NCI-H69 (cell line): ENCODE measurements around the gene IL9R.
"Not testable (repeated sequence)": the region's sequence is repeated elsewhere in the genome, so short reads cannot be mapped to it uniquely, and the experiment has no call there.

Experiments used
- DNase-seq: peaks from one replicate; lab custom pipeline; 2025; lab: John Stamatoyannopoulos, UW

The IL9R gene, protein sequence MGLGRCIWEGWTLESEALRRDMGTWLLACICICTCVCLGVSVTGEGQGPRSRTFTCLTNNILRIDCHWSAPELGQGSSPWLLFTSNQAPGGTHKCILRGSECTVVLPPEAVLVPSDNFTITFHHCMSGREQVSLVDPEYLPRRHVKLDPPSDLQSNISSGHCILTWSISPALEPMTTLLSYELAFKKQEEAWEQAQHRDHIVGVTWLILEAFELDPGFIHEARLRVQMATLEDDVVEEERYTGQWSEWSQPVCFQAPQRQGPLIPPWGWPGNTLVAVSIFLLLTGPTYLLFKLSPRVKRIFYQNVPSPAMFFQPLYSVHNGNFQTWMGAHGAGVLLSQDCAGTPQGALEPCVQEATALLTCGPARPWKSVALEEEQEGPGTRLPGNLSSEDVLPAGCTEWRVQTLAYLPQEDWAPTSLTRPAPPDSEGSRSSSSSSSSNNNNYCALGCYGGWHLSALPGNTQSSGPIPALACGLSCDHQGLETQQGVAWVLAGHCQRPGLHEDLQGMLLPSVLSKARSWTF

DNA sequence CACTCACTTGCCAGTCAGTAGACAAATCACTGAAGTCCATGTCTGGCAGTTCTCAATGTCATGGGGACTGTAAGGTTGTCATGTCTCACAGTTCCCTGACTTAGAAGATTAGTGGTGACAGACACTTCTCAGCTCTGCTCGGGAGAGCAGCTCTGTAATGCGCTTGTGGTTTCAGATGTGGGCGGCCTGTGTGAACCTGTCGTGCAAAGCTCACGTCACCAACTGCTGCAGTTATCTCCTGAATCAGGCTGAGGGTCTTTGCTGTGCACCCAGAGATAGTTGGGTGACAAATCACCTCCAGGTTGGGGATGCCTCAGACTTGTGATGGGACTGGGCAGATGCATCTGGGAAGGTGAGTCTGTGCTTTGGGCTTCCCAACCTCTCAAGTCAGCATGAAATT is at the start of gene IL9R:
Gene IL9R, plus strand, starts transcription at position 261 of the 400 bp plus-strand sequence. Its CDS starts 64 bp downstream, at position 325.
- no peak for DNase-seq

DNA sequence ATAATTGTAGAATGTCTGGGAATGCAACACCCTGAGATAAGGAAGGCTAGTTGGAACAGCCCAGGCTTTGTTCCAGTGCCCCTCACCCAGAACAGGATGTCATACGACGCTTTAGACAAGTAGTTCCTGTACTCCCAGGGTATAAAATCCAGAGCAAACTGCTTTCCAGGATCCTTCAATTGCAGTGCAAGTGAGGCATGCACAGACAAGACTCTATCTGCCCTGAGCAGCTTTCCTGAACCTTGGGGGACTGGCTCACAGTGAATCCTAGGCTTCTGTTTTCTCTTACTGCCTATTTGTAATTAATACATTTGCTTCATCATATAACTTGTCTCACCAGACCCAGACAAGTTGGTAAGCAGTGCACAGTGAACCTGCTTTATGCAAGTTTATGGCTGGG is 48.4 kb upstream of the IL9R start:
- peak; percentile 3 for DNase-seq

DNA sequence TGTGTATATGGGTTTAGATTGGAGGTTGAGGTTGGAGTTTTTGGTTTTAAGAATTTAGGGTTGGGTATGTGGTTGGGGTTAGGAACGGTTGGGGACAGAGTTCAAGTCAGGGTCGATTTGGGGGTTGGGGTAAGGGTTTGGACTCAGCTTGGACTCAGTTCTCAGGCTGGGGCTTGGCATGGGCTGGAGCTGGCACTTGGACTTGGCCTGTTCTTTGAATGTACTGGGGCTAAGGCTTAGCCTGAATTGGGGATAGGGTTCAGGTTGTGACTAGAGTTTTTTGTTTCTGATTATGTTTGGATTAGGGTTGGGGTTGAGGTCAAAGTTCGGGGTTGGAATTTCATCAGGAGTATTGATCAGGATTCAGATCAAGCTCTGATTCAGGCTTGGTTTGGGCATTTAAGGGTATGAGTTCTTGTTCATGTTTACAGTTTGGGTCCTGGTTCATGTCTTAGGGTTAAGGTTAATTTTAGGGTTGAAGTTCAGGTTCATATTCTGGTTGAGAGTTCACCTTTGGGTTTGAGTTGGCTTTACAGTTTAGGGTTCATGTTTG is 46.2 kb upstream of the IL9R start:
- no peak for DNase-seq

DNA sequence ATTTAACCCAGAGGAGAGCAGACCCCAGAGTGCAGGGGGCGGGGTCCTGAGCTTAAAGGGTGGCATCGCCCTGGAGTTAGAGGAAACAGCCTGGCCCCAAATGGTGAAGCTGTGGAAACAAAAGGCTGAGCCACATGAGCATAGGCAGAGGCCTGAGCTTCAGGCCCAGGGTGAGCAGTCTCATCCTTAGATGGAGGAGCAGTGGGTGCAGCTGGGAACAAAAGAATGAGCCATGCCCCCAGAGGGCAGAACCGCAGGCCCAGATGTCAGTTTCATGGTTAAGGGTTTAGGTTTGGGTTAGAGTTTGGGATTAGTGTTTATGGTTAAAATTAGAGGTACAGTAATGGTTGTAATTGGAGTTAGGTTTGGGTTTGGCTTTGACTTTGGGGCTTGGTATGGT is 44.4 kb upstream of the IL9R start:
- DNase-seq, result no peak

DNA sequence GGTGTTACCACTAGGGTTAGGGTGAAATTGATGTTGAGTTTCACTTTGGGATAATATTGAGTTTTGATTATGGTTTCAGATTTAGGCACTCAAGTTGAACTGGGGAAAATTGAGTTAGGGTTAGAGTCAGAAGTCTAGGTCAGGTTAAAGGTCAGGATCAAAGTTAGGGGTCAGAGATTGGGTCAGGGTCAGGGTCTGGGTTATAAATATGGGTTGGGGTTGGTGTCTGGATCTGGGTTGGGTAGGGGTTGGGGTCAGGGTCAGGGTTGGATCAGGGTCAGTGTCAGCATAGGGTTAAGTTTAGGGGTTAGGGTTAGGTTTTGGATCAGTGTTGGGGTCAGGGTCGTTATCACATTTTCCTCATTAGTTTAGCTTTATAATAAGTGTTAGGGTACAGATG is 42.7 kb upstream of the IL9R start:
- no peak for DNase-seq

DNA sequence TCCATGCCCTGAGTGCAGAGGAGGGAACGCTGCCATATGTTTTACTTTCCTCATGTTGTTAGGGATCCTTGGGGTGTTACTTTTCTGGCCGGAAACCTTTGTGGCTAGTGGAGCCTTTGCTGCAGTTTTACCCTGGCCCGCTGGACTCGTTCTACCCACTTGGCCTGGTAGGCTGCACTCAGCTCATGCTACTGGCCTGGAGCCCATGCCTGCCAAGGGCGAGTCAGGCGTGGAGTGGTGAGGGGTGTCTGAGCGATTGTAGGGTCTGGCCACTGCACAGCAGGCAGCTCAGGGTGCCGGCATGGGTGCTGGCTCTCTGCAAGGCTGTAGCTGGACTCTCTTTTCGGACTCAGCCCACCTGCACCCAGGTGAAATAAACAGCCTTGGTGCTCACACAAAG is 41.4 kb upstream of the IL9R start:
- no peak for DNase-seq

DNA sequence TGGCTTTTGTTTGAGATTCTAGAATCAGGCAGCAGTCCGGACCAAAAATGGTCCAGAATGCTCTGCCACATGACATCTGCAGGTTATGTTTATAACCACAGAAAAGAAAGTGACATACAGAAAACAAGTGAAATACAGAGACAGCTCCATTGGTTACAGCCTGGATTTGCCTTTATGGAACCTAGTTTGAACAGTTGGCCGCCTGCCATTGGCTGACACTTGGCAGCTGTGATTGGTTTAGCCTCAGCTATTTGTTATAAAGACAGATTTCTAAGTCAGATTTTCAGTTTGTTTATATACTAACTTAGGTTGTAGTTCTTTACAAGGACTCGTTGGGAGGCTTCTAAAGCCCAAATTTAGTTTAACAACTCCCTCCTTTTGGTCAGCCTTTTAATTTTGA is 40.8 kb upstream of the IL9R start:
- no peak for DNase-seq

DNA sequence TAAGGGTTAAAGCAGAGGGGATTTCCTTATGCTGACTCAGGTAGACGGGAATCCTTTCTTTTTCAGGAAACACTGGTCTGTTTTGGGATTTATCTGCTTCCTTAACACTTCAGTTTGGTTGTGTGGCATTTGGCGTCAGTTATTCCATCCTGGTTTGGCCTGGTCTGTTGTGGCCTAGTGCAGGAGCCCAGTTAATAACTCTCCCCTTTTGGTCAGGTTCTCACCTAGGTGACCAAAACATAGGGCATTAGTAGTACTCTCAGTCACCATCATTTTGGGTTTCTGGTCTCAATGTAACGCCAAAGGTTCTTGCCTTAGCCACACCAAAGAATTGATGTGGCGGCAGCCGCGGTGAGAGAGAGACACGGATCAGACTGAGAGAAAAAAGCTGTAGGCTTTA is 39.7 kb upstream of the IL9R start:
- no peak for DNase-seq

DNA sequence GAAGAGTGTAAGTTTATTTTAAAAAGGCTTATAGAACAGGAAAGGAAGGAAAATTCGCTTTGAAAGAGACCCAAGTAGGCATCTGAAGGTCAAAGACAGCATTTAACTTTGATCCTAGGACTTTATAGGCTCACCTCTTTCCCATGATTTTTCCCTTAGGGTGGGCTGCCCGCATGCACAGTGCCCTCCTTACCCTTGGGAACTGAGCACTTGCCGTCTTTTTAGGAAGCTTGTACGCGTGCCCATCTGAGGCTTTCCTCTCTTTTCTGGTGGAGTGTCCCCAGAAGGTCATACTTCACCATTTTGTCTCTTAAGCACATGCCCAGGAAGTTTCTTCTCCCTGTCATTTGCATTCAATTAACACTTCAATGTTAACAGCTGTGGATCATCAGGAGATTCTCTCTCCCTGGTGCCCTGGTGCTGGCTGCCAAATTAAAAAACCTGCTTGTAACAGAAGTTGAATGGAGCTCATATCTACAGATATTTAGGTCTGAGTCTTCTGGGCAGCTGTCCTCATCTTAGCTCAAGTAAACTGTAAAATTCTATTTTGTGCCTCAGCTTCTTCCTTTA is 38.4 kb upstream of the IL9R start:
- DNase-seq, result no peak

DNA sequence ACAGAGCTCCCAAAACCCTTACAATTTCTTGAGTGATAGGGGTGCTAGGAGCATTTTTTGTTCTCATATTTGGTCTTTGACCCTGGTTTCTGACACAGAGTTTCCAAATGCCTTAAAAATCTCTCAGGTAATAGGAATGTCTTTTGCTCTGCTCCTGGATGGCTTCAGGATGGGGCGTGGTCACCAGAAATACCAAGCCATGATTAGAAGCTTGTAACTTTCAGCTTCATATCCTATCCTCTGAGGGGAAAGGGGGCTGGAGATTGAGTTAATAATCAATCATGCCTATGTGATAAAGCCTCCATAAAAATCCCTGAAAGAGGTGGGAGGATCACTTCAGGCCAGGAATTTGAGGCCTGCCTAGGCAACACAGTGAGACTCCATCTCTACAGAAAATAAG is 34.6 kb upstream of the IL9R start:
- DNase-seq, result no peak

DNA sequence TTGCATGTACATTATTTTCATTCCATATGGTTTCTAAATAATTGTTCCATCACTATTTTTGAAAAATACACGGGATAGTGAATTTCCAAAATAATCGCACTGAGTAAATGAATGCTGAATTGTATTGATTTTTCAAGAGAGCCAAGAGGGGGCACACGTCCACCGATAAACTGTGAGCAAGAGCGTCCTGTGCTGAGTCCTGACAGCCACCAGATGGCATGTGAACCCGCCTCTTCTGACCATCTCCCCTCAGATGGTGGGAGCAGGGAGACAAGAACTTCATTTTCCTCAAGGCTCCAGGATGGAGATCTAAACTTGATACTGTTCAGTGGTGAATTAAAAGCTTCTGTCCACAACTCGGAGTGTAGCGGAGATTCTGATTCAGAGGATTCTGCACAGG is 30.6 kb upstream of the IL9R start:
- peak; percentile 64 for DNase-seq

DNA sequence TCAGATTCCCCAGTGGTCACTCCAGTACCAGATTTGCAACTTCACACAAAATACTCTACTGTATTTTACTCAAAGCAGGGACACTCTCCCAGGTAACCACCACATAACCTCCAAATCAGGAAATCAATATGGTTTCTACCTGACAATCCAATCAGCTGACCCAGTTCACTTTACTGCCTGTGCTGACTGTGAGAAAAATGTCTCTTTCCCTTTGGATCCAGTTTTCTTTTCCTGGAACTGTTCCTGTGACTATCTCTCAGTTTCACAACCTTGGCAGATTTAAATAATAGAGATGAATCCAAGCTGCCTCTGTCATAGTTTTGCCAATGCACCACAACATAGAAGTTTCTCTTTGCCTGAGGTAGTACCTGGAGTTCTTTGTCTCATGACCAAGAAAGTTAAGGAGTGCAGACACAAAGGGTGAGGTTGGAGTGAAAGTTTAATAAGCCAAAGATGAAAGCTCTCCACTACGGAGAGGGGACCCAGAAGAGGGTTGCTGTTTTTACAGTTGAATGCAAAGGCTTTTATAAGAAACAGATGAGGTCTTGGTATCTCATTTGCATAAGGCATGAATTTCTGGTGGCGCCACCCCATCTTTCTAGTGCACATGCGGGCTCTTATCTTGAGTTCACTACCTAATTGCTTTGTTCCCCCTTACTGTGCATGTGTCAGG is 29.7 kb upstream of the IL9R start:
- DNase-seq, result no peak

DNA sequence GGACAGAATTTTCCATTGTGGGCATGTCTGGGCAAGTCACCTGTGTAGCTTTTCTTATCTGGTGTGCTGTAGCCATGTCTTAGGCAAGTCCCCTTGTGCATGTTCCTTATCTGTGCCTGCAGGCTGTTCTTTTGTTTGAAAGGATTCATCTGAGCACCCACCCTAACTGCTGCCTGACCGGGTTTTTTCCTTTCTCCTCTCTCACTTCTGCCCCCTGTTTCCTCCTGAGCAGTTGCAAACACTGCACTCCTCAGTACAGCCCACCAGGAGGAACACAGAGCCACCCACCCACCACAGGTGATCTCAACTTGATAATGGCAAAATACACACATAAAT is 29.2 kb upstream of the IL9R start:
- no peak for DNase-seq

DNA sequence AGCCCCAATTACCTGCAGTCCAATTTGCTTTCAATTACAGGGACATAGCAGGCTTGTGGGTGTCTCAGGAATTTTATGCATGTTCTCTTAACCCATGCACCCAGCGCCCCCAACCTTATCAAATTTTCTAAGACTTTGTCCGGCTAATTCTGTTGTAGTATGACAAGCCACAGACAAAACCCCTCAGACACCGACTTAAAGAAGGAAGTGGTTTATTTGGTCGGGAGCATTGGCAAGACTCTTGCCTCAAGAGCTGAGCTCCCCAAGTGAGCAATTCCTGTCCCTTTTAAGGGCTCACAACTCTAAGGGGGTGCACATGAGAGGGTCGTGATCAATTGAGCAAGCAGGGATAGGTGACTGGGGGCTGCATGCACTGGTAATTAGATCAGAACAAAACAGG is 28.7 kb upstream of the IL9R start:
- no peak for DNase-seq

DNA sequence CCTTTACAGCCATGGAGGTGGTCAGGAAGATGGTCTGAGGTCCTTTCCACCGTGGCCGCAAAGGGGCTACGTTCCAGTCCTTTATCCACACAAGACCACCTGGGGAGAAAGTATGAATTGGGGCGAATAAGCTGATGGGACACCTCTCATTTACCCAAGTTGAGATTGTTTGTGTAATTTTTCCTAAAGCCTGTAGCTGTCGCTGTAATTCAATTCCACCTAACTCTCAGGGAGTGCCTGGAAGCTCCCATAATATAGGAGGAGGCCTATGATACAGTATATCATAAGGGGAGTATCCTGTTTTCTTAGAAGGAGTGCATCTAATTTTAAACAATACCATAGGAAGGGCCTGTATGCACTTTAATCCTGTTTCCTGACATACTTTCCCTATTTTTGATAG is 25.8 kb upstream of the IL9R start:
- DNase-seq, result peak; percentile 1

DNA sequence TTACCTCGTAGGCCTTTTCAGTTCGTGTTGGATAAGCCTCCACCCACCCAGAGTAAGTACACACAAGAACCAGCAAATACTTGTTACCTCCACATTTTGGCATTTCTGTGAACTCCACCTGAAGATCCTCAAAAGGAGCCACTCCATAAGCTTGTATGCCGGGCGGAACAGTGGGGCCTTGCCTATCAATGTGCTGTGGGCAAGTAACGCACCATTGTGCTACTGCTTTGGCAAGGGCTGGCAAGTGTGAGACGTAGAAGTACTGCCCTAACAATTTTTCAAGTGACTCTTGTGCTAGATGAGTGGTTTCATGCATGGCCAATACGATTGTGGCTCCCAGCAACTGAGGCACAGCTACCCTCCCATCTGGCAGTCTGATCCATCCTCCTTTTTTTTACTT is 25.3 kb upstream of the IL9R start:
- not testable (repeated sequence) for DNase-seq

DNA sequence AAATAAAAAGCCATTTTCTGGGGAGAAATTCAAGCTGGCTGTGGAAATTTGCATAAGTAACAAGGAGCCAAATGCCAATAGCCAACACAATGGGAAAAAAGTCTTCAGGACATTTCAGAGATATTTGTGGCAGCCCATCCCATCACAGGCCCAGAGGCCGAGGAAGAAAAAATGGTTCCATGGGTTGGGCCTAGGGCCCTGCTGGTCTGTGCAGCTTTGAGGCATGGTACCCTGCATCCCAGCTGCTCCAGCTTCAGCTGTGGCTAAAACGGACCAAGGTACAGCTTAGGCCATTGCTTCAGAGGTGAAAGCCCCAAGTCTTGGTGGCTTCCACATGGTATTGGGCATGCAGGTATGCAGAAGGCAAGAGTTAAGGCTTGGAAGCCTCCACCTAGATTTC is 14.2 kb upstream of the IL9R start:
- DNase-seq, result no peak

DNA sequence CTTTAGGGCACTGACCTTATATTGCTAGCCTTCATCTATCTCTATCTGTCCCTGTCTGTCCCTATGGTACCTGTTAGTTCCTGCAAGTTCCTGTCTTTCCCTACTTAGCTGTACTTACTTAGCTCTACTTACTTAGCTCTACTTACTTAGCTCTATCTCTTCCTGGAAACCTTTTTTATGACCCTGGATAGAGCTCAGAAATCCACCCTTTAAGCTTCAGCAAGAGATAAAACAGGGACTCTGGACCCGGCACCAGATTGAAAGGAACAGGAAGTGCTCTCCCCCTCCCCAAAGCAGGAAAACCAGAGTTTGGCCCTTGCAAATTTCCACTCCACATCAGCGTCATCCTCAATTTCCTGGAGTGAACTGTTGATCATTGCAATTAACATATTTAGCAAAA is 12.3 kb upstream of the IL9R start:
- DNase-seq, result no peak

DNA sequence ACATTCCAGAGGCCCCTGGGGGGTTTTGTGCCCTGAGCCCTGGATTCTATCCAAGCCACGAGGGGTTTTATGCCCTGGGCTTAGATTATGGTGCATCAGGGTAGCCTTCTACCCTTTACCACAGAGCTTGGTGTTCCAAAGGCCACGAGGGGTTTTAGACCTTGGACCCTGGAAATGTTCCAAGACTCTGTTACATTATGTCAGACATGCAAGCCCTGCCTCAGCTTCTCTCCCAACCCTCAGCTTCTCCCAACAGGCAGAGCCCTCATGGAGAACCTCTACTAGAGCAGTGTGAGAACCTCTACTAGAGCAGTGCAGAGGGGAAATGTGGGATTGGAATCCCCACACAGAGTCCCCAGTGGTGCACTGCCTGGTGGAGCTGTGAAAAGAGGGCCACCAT is 10.5 kb upstream of the IL9R start:
- not testable (repeated sequence) for DNase-seq

DNA sequence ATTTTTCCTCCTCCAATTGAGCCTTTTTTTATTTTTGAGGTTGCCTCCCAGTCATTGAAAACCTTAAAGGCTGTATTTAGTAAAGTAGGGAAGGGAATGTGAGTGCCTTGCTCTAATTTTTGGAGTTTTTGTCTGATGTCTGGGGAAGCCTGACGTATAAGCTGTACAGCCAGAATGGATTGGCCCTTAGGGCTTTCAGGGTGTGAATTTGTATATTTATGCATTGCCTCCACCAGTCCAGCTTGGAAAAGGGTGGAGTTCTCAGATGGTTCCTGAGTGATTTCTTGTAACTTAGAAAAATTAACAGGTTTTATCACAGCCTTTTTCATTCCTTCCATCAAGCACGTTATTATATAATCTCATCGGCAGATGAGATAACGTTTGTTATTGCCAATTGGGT is 8.6 kb upstream of the IL9R start:
- no peak for DNase-seq

DNA sequence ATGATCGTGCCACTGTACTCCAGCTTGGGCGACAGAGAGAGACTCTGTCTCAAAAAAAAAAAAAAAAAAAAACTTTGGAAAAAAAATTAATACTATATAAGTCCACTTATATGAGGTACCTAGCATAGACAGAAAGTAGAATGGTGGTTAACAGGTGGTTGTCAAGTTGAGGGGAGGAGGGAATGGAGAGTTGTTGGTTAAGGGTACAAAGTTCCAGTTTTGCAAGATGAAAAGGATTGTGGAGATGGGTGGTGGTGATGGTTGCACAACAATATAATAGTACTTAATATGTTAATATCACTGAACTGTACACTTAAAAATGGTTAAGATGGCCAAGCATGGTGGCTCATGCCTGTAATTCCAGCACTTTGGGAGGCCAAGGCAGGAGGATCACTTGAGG is 4.1 kb upstream of the IL9R start:
- no peak for DNase-seq

DNA sequence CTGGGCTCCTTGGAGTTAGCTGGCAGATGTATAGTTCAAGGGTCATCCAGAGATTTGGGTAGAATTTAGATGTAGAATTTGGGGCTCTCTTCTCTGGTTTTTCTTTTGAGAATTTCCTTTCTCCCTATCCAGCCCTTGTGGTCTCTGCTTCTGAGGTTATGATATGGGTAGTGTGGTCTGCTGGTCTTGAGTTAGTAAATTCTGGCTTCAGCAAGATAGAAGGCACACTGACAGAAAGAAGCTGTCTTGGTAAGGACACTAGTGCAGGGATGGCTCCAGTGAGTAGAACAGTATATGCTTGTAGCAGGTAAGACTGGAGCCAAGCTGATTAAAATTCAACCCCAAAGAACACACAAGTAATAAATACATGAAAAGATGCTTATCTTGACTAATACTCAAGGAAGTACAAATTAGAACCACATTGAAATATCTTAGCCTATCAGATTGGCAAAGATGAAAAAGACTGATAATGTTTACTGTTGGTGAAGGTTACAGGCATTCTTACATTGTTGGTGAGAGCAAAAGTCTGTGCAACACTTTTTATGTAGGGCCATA is 2.1 kb upstream of the IL9R start:
- no peak for DNase-seq

DNA sequence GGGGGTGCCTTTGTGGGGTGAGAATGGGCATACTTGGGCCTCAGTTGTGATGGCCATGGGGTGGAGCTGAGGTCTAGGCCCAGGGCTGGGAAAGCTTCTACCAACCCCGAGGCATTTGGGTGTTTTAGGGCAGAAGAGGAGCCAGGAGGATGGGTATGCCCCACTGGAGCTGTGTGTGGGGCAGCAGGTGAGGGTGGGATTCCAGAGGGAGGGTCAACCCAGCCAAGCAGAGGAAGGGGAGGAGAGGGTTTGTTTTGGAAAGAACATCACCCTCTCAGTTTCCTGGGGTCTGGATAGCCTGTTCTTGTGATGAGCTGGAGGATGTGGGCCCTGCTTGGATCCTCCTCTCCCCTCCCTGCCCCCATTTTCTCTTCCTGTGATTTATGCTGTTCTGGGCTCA is 620 bp downstream of the IL9R start:
- no peak for DNase-seq
